Epithelial cell of proximal tubule (primary cell): ENCODE data around the gene ACAD11. TPM values are rescaled to one million over a fixed set of nuclear protein-coding genes. Genes with fewer than 3 reads are reported as not detected.
A peak's percentile ranks its signal among the peaks of the same experiment; 100 is the strongest.

Source experiments
- DNase-seq: peaks from one replicate; pipeline ENCODE4 v3.0.0-alpha.2; 2011; ENCODE audit warnings: low read depth
- H3K4me3 ChIP-seq: 2 replicates; pipeline ENCODE4 v1.5.1; 2011; ENCODE audit warnings: low read depth, mild to moderate bottlenecking, low read length
- total RNA-seq: library from RNA; depleted of rRNA; stranded (reverse); fragments of >200 nt; gene quantifications from 2 replicates; pipeline ENCODE4 v1.2.3, GENCODE V29; 2015
- TF ChIP-seq, protein P1 (sequence below): conservative IDR thresholded peaks from 2 replicates; pipeline ENCODE4 v1.5.1; 2012; ENCODE audit warnings: low read depth, mild to moderate bottlenecking, low read length

The ACAD11 gene
- total RNA-seq, 1 donor from 2014 or later, result 18.6 TPM

DNA sequence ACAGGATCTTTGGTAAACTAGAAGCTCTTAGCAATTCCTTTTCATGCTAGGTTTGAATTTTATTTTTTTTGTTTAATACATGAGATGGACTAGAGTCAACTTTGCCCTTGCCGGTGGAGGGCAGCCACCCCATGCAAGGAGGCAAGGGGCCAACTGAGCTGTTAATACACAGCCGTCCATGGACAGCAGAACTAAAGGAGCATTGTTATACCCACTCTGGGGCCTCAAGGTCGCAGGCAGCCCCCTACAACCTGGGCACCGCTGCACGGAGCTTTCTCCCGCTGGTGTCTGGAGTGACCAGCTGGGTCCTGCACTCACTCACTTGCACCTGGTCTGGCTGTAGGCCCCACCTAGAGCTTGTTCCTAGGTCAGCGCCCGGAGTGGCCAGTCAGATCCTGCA is 110.4 kb downstream of the ACAD11 start:
- H3K4me3 ChIP-seq, result no peak overlapping the region
- DNase-seq, result no peak
- TF ChIP-seq, protein P1, sequence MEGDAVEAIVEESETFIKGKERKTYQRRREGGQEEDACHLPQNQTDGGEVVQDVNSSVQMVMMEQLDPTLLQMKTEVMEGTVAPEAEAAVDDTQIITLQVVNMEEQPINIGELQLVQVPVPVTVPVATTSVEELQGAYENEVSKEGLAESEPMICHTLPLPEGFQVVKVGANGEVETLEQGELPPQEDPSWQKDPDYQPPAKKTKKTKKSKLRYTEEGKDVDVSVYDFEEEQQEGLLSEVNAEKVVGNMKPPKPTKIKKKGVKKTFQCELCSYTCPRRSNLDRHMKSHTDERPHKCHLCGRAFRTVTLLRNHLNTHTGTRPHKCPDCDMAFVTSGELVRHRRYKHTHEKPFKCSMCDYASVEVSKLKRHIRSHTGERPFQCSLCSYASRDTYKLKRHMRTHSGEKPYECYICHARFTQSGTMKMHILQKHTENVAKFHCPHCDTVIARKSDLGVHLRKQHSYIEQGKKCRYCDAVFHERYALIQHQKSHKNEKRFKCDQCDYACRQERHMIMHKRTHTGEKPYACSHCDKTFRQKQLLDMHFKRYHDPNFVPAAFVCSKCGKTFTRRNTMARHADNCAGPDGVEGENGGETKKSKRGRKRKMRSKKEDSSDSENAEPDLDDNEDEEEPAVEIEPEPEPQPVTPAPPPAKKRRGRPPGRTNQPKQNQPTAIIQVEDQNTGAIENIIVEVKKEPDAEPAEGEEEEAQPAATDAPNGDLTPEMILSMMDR, result no peak

DNA sequence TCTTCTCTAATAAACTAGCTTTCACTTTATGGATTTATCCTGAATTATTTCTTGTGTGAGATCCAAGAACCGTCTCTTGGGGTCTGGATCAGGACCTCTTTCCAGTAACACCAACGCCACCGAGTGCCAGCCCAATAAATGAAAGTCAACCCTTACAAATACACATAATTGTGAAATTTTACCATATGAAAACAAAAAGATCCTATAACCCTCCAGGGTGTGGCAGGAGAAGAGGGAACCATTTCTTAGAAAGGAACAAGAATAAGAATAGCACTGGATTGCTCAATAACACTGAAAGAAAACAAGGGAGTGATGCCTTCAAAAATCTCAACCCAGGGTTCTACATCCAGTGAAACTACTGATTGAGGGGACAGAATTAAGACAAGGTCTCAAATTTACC is 114.1 kb downstream of the ACAD11 start:
- no peak for DNase-seq
- H3K4me3 ChIP-seq, result no peak overlapping the region
- TF ChIP-seq, protein P1, result no peak

DNA sequence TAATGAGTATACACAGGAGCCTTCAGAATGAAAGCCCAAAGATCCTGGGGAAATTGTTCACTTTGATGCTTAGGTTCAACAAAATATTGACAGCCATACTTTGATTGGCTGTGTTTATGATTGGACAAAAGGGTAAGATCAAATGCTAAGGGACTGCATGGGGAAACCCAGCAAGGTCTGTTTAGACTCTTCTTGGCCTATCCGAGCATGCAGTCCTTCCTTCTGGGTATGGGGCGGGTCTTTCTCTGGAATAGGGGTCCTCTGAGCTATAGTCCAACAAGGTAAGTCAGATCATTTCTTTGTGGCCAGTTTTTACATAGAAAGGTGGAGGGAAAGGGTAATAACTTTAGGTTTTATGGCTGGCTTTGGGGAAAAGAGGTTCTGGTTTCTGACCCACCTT is 115.5 kb downstream of the ACAD11 start:
- no peak overlapping the region for H3K4me3 ChIP-seq
- TF ChIP-seq, protein P1, result no peak
- DNase-seq, result no peak

DNA sequence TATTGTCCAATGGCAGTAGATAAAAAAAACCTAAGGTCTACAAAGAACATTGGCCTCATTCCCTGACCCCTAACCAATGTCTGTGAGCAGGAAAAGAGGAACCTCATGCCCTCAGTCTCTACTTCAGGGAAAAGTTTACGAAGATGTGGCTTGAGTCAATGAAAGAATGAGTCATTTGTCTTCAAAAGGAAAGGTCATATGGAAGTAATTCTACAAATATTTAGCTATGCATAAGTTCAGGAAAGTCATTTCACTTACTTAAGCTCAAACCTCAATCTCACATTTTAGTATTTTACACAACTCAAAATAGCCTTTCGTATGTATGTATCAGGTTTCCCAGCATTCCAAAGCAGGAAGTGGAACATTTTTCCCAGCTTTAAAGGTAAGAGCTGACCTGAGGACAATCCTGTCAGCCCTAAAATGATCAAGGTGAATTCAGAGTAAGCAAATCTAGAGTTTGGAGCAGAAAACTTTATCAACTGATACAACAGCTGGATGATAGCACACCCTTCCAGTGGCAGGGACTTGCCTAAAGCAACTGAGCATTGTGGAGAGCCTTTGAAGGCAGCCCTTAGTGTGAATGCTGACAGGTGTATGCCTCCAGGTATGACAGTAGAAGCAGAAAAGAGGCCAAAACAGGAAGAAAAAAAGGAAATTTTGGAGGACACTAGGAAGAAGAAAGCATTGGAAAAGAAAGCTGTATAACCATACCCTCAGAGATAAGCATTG is 116.4 kb downstream of the ACAD11 start:
- peak; percentile 27 for DNase-seq
- TF ChIP-seq, protein P1, result no peak
- H3K4me3 ChIP-seq, result no peak overlapping the region

DNA sequence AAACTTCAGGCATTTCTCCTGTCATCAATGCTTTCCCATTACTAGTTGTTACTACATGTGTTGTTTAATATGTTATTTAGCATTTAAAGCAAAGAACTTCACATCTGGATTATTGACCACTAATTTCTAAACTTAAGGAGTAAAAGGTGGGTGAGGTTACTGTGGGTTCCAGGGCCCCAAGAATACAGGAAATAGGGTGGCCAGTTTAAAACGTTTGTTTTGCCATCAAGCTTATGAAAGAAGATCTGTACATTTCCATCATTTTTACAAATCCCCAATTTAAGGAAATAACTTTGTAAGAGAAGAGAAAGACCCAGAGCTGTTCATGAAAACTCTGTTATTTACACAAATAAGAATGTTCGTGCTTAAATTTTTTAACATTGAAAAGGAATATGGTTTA is 117.0 kb downstream of the ACAD11 start:
- no peak overlapping the region for H3K4me3 ChIP-seq
- DNase-seq, result no peak
- TF ChIP-seq, protein P1, result no peak

DNA sequence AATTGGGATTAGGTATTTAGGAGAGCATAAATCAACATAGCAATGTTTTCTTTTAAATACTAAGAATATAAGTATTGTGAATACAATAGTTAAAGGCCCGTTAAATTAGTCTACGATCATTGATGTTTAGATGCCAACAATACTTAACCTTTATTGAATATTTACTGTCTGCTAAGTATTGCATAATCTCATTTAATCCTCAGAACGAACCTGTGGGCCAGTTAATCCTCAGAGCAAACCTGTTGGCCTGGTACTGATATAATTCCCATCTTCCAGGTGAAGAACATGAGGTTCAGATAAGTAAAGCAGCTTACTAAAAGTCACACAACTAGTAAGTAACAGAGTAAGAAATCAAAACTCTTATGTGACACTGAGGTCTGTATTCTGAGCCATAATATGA is 119.9 kb downstream of the ACAD11 start:
- TF ChIP-seq, protein P1, result no peak
- H3K4me3 ChIP-seq, result no peak overlapping the region
- no peak for DNase-seq

DNA sequence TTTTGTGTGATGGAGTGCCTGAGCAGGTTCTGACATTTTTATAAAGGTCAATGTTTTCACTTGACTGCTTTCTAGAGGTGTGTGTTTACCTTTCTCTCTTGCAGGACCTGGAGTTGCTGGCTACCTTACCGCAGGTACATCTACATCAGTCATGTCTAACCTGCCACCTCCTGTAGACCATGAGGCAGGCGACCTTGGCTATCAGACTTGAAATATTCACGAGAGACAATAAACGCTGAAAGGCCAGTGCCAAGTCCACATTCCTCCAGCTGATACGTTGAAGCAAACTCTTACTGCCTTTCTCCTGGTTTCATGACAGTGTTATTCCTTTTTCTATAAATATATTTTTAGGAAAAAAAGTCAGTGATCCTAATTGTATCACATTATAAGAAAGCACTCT is 121.5 kb downstream of the ACAD11 start:
- DNase-seq, result no peak
- H3K4me3 ChIP-seq, result no peak overlapping the region
- TF ChIP-seq, protein P1, result no peak
